ENCODE results near the gene SMIM41.

The SMIM41 gene

GRCh38 chr12:52050758-52051541 lies 28.6 kb upstream of the SMIM41 start, which contains the start of gene NR4A1:
NR4A1 (plus strand) TSS chr12:52051442; CDS start chr12:52054329, 2,887 bp downstream.
- DNase-seq (ENCODE audit: low spot score) = peak; percentile 94

- DNase-seq (ENCODE audit: low spot score) = no peak
Measured at GRCh38 chr12:52052468-52053186, 26.9 kb upstream of the SMIM41 start.

GRCh38 chr12:52053536-52054209 lies 25.8 kb upstream of the SMIM41 start:
- no peak for DNase-seq (ENCODE audit: low spot score)

GRCh38 chr12:52054231-52054832 lies 25.2 kb upstream of the SMIM41 start:
- DNase-seq (ENCODE audit: low spot score) = no peak

GRCh38 chr12:52054833-52055730 lies 24.4 kb upstream of the SMIM41 start:
- no peak for DNase-seq (ENCODE audit: low spot score)

GRCh38 chr12:52055731-52056711 lies 23.5 kb upstream of the SMIM41 start:
- no peak for DNase-seq (ENCODE audit: low spot score)

- no peak for DNase-seq (ENCODE audit: low spot score)
Measured at GRCh38 chr12:52056801-52057637, 22.5 kb upstream of the SMIM41 start.

GRCh38 chr12:52057638-52058576 lies 21.6 kb upstream of the SMIM41 start:
- no peak for DNase-seq (ENCODE audit: low spot score)

- no peak for DNase-seq (ENCODE audit: low spot score)
Measured at GRCh38 chr12:52058631-52059361, 20.7 kb upstream of the SMIM41 start.

GRCh38 chr12:52059582-52060497 lies 19.7 kb upstream of the SMIM41 start:
- no peak for DNase-seq (ENCODE audit: low spot score)

- no peak for DNase-seq (ENCODE audit: low spot score)
Measured at GRCh38 chr12:52060498-52061177, 18.9 kb upstream of the SMIM41 start.

- no peak for DNase-seq (ENCODE audit: low spot score)
Measured at GRCh38 chr12:52061470-52062166, 17.9 kb upstream of the SMIM41 start.

- no peak for DNase-seq (ENCODE audit: low spot score)
Measured at GRCh38 chr12:52062167-52063081, 17.1 kb upstream of the SMIM41 start.

Measured in activated CD4-positive, alpha-beta T cell treated with anti-CD3 and anti-CD28 coated beads, Interleukin-2, Interleukin-4, amounts not matched to agents 100 ng/mL and 50 ng/mL, durations not matched to agents 16 hours and 8 hours (primary cell).